GM12891 (cell line): ENCODE data around the gene ZNF462.

Experiments used
- PAX5 ChIP-seq: IDR thresholded peaks from 2 replicates; pipeline ENCODE4 v1.6.1; 2011; ENCODE audit warnings: low read length, moderate library complexity, mild to moderate bottlenecking; ENCODE audit not compliant: insufficient read depth, severe bottlenecking
- POLR2A ChIP-seq: IDR thresholded peaks from 2 replicates; pipeline ENCODE4 v1.6.1; 2011; ENCODE audit warnings: low read depth, low read length, control low read depth
- POLR2AphosphoS5 ChIP-seq: IDR thresholded peaks from 2 replicates; pipeline ENCODE4 v1.6.1; 2011; ENCODE audit warnings: low read depth, low read length, control low read depth
- SPI1 ChIP-seq: IDR thresholded peaks from 2 replicates; pipeline ENCODE4 v1.6.1; 2011; ENCODE audit warnings: low read depth, low read length, control low read depth
- TAF1 ChIP-seq: IDR thresholded peaks from 2 replicates; pipeline ENCODE4 v1.6.1; 2011; ENCODE audit warnings: low read depth, low read length, control low read depth

DNA sequence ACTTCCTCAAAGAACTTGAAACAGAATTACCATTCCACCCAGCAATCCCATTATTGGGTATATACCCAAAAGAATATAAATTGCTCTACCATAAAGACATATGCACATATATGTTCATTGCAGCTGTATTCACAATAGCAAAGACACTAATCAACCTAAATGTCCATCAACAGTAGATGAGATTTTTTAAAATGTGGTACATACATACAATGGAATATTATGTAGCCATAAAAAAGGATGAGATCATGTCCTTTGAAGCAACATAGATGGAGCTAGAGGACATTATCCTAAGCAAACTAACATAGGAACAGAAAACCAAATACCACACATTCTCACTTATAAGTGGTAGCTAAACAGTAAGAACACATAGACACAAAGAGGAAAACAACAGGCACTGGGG, 28.1 kb upstream of the ZNF462 start:
- TF ChIP-seq POLR2AphosphoS5 = no peak
- TF ChIP-seq POLR2A = no peak
- no peak for TF ChIP-seq PAX5
- no peak for TF ChIP-seq SPI1
- no peak for TF ChIP-seq TAF1
